T-helper 2 cell treated with Interferon-gamma antibody and Interleukin-4, amounts not matched to agents 100 ng/mL and 5 ng/mL, for 36 hours (primary cell): Measurements from ENCODE around the gene BRCA2. TPM values are rescaled to one million over a fixed set of nuclear protein-coding genes. Genes with fewer than 3 reads are reported as not detected.

Experiments
- intact Hi-C: fragments of 100-400 bp; cut with micrococcal nuclease; formaldehyde crosslinking; loops from one replicate; pipeline ENCODE4 v1.15.1; 2023
- total RNA-seq: library from RNA; stranded (reverse); gene quantifications from 2 replicates; pipeline ENCODE4 v1.2.3, GENCODE V29; 2022

Gene BRCA2
- total RNA-seq, 1 donor from 2014 or later = 24.7 TPM

DNA sequence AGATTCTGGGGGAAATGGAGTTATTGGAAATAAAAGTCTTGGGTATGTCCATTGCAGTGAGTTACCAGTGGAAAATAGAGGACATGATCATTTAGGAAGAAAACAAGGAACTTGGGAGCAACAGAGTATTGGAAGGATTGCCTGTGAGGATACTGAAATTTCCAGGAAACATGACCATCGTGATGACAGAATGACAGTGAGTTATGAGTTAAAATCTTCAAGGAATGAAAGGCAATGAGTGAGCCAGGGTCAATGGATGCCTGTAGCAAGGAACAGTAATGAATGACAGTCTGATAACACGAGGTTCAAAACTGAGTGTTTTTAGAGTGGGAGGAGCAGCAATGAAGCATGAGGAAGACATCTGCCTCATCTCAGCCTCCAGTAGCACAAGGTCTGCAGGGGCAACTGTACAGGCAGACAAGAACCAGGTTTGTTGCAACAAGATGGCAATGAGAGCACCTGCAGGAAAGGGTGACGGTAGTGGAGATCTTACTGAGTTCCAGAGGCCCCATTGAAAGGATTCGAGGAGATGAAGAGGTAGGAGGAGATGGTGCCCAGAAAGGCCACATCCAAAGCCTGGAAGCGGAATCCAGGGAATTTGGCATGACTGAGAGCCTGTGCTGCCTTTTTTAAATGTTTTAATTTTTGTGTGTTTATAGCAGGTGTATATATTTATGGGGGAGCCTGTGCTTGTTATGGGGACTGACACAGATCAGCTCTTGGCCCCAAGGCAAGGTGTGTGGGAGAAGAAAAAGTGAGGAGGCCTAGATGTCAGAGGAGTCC is 68.7 kb downstream of the BRCA2 start:
- intact Hi-C loops = loop anchor here (5.0 kb wide), 1 partner anchor 43 kb away; the partner anchor contains the start of gene N4BP2L1

DNA sequence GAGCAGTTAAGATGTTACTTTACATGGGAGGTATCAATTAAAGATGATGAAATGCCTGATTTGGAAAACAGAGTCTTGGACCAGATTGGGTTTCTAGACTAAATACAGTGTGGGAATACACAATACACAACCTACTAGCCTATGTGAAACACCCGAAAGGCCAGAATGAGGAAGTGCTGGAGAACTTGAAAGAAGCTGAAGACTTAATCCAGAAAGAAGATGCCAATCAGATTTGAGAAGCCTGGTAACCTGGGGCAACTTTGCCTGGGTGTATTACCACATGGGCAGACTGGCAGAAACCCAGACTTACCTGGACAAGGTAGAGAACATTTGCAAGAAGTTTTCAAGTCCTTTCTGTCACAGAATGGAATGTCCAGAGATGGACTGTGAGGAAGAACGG is 69.4 kb downstream of the BRCA2 start:
- intact Hi-C loops = loop anchor here (5.0 kb wide), 1 partner anchor 43 kb away; the partner anchor contains the start of gene N4BP2L1

DNA sequence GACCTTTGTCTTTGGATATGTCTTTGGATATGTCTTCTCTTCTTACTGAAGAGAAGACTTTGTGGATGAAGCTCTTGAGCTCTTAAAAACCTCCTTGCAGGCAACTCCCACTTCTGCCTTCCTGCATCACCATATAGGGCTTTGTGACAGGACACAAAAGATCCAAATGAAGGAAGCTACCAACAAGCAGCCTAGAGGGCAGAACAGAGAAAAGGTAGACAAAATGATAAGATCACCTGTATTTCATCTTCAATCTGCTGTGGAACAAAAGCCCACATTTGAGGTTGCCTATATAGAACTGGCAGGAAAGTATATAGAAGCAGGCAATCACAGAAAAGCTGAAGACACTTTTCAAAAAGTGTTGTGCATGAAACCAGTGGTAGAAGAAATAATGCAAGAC is 70.1 kb downstream of the BRCA2 start:
- intact Hi-C loops = no loop called here

DNA sequence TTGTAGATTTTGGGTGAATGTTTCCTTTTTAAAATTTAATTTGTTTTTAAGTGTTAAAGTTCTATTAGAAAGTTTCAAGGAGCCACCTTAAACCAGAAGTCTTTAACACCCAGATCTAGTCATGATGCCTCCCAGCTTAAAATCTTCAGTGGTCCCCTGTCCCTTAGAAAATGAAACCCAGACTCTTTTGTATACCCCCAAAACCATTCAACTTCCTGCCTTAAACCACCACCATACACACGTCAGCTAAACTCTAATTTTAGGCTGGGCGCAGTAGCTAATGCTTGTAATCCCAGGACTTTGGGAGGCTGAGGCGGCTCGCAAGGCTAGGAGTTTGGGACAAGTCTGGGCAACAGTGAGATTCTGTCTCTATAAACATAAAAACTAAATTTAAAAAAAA is 74.7 kb downstream of the BRCA2 start:
- intact Hi-C loops = no loop called here

DNA sequence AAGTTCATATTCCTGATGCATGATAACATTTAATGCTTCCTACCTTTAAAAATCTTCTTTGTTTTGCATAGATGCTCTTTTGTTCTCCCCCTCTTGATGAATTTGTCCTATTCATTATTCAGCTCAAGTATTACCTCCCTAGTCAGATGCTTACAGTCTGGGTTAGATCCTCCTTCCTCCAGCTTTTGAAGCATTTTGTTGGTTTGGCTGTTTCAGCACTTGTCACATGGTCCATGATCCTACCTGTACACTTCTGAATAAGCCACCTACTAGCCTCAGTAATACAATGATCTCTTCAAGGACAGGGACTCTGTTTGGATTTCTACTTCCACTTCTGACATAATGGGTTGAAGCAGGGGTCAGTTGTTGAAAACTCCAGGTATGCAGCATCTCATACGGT is 75.2 kb downstream of the BRCA2 start:
- intact Hi-C loops = no loop called here

- intact Hi-C loops = no loop called here
These were observed 75.9 kb downstream of the BRCA2 start for GRCh38 chr13:32391101-32391619.

DNA sequence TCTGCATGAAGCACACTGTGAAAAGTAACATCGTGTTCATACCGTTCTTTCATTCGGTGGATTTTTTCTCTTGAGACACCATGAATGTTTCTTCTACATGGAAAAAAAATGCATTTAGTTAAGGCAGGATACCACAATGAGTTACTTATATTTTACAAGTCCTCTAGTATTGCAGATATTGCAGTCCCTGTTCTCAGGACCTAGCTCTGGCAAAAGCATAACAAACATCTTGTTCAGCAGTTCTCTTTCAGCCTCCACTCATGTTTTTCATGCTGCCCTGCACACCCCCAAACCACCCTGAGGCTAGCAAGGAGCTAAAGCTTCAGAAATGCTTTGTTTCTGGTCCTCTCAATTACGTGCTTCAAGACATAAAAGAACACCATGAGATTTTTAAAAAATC is 87.8 kb downstream of the BRCA2 start:
- intact Hi-C loops = no loop called here

GRCh38 chr13:32407854-32408253 is 92.5 kb downstream of the BRCA2 start:
- intact Hi-C loops = no loop called here

DNA sequence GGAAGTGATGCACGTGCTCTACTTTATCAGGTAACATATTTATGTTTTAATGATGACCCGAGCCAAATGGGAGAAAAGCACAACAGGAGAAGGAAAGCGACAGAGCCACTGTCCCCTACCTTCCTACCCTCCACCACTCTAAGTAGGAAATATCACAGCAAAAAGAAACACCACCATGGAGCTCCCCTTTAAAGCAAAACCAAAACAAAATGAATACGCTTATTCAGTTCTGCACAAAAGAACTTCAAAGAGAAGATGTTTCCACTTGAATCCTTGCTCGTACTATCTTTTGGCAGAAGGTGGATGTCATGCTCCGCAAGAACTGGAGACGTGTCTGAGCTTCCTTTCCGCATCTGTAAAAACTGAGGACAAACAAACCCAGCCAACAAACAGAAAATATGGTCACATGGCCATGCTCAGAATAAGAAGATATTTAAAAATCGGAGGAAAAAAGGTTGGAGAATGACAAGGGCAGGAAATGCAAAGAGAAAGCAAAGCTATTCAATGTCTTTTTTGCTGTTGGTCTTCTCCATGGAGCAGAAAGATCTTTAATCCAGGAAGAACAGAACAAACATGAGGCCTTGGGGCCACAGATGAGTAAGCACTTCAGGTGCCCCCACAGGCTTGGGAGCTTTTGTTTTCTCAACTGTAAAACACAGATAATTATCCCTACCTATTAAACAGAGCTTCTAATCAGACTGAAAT is 93.1 kb downstream of the BRCA2 start:
- intact Hi-C loops = no loop called here

GRCh38 chr13:32409001-32409313 is 93.6 kb downstream of the BRCA2 start:
- intact Hi-C loops = no loop called here

GRCh38 chr13:32409561-32410421 is 94.5 kb downstream of the BRCA2 start:
- intact Hi-C loops = no loop called here

- intact Hi-C loops = no loop called here
These were observed 98.0 kb downstream of the BRCA2 start for GRCh38 chr13:32413284-32413683.

- intact Hi-C loops = no loop called here
These were observed 99.3 kb downstream of the BRCA2 start for GRCh38 chr13:32414580-32414979.

DNA sequence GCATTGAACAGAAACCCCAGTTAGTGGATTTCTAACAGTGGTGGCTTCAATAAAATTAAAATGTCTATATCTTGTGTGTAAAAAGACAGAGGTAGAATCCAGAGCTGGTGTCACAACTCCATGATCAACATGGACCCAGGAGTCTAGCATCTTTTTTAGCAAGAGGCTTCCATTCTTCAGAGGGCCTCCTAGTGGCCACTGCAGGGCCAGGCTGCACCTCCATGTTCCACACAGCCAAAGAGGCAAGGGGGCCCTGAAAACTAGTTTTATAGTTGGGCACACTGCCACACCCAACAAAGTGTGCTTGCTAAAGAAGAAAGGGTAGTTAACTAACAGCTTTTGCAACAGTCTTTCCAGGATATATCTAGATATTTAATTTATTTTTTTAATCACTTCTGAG is 99.7 kb downstream of the BRCA2 start:
- intact Hi-C loops = no loop called here

DNA sequence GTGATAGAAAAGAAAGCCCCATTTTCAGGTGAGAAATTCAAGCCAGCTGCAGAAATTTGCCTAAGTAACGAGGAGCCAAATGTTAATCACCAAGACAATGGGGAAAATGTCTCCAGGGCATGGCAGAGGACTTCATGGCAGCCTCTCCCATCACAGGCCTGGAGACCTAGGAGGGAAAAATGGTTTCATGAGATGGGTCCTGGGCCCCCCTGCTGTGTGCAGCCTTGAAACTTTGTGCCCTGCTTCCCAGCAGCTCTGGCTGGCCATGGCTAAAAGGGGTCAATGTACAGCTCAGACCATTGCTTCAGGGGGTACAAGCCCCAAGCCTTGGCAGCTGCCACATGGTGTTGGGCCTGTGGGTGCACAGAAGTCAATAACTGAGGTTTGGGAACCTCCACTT is 102.7 kb downstream of the BRCA2 start:
- intact Hi-C loops = no loop called here

- intact Hi-C loops = loop anchor here (10.0 kb wide), 1 partner anchor 505 kb away; no protein-coding TSS in a partner anchor
These were observed 104.6 kb downstream of the BRCA2 start for GRCh38 chr13:32419862-32420261.

DNA sequence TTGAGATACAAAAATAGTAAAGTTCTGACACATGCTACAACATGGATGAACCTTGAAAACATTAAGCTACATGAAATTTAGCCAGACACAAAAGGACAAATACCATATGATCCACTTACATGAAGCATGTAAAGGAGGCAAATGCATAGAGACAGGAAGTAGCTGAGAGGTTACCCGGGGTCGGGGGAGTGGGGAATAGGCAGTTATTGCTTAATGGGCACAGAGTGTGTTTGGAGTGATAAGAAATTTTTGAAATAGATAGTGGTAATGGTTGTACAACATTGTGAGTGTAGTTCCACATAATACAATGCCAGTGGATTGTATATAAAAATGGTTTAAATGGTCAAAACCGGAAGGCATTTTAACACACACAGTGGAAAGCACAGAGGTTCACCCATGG is 108.3 kb downstream of the BRCA2 start:
- intact Hi-C loops = loop anchor here (10.0 kb wide), 1 partner anchor 509 kb away; no protein-coding TSS in a partner anchor

GRCh38 chr13:32425158-32425557 is 109.8 kb downstream of the BRCA2 start:
- intact Hi-C loops = loop anchor here (5.0 to 10.0 kb wide), 6 partner anchors 43 to 1263 kb away; partner anchors contain the start of genes FRY and HSPH1

DNA sequence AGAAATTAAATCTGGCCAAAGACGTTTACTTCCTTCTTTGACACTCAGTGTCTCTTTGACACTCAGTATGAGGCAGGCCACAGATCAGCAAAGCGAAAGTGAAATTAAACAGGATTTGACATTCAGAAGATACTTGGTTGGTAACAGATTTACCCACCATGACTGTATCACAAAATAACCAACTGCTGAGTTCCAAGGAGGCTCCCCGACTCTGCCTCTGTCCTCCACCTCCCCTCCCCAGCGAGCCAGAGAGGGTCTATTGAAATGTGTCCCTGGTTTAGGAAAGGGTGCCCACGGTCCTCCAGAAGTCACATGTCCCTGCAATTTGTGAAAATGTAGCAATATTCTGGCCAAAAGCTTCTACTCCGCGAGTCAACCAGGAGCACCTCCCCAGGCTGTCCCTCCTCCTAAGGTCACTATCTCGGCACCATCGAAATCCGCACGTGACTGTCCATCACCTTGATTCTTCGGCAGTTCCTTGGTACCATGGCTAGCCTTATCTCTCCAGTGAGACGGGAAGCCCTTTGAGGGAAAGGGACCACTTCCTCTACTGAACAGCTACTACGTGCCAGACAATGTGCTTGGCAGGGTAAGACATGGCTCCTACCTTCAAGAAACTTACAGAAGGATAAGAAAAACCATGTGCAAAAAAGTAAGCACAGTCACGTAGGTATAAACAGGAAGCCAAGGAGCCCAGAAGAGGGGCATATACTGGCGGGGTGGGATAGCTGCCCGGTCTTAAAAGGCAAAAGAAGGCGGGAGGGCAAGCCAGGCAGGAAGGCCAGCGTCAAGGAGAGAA is 111.1 kb downstream of the BRCA2 start:
- intact Hi-C loops = loop anchor here (1.0 to 10.0 kb wide), 9 partner anchors 44 to 1264 kb away; partner anchors contain the start of genes BRCA2, FRY, HSPH1 and N4BP2L2
